Fibroblast of lung (primary cell): Measurements from ENCODE around the gene PRG3. TPM values are rescaled to one million over a fixed set of nuclear protein-coding genes. Genes with fewer than 3 reads are reported as not detected.

Experiments used
- DNase-seq, 2 donors: peaks; one replicate each; pipeline versions ENCODE4 v3.0.0 to v3.0.0-alpha.2; 2010; ENCODE audit warnings: low read depth in 2 of 2
- H2AFZ ChIP-seq: 2 replicates; pipeline ENCODE4 v1.5.1; 2012; ENCODE audit warnings: low read length, control low read depth, inconsistent platforms
- H3K27ac ChIP-seq: 2 replicates; pipeline ENCODE4 v1.5.1; 2011; ENCODE audit warnings: low read length, control low read depth; ENCODE audit not compliant: insufficient read depth
- H3K27me3 ChIP-seq: 2 replicates; pipeline ENCODE4 v1.5.1; 2011; ENCODE audit warnings: mild to moderate bottlenecking, low read length; ENCODE audit not compliant: control insufficient read depth, insufficient read depth
- H3K36me3 ChIP-seq: 2 replicates; pipeline ENCODE4 v1.5.1; 2011; ENCODE audit warnings: low read length; ENCODE audit not compliant: control insufficient read depth, insufficient read depth
- H3K4me1 ChIP-seq: 2 replicates; pipeline ENCODE4 v1.5.1; 2011; ENCODE audit warnings: low read length; ENCODE audit not compliant: control insufficient read depth, insufficient read depth; ENCODE audit errors: extremely low read depth
- H3K4me2 ChIP-seq: 2 replicates; pipeline ENCODE4 v1.5.1; 2011; ENCODE audit warnings: low read length, control low read depth; ENCODE audit not compliant: insufficient read depth; ENCODE audit errors: extremely low read depth
- H3K4me3 ChIP-seq, 4 experiments: fragments of 200-600 bp in 1 of 4; sonication (generic) in 1 of 4; replicated peaks in 1 of 4; 2 replicates each; pipeline ENCODE4 v1.5.1; 2011 to 2016; ENCODE audit warnings: low read length in 4 of 4, low read depth in 3 of 4, mild to moderate bottlenecking in 3 of 4, control low read depth in 2 of 4, inconsistent platforms in 1 of 4, mixed read lengths in 1 of 4; ENCODE audit not compliant: insufficient read depth in 1 of 4; ENCODE audit errors: control extremely low read depth in 1 of 4
- H3K79me2 ChIP-seq: 2 replicates; pipeline ENCODE4 v1.5.1; 2012; ENCODE audit warnings: mild to moderate bottlenecking, low read length, inconsistent platforms; ENCODE audit not compliant: control insufficient read depth, insufficient read depth
- H3K9ac ChIP-seq: 2 replicates; pipeline ENCODE4 v1.5.1; 2011; ENCODE audit warnings: mild to moderate bottlenecking, low read length, control low read depth; ENCODE audit not compliant: insufficient read depth
- H3K9me3 ChIP-seq: 2 replicates; pipeline ENCODE4 v1.5.1; 2012; ENCODE audit warnings: low read depth, low read length; ENCODE audit not compliant: control insufficient read depth, insufficient read depth
- H4K20me1 ChIP-seq: 2 replicates; pipeline ENCODE4 v1.5.1; 2011; ENCODE audit warnings: low read length; ENCODE audit not compliant: control insufficient read depth, insufficient read depth; ENCODE audit errors: extremely low read depth
- EZH2 ChIP-seq: IDR thresholded peaks from 2 replicates; pipeline ENCODE4 v1.5.1; 2012; ENCODE audit warnings: low read length, control low read depth, mild to moderate bottlenecking; ENCODE audit errors: missing control alignments
- polyA plus RNA-seq, 2 donors: library from polyadenylated mRNA; depleted of rRNA in 1 of 2; stranded (reverse) in 1 of 2; unstranded in 1 of 2; fragments of >200 nt; gene quantifications; 2 replicates each; pipeline ENCODE4 v1.2.1, GENCODE V29; 2011 to 2012; ENCODE audit warnings: missing spikeins in 1 of 2
- total RNA-seq: library from RNA; depleted of rRNA; stranded (reverse); fragments of >200 nt; gene quantifications from 2 replicates; pipeline ENCODE4 v1.2.1, GENCODE V29; 2014
- TF ChIP-seq, protein P1 (sequence below), 2 donors: IDR thresholded peaks in 1 of 2; conservative IDR thresholded peaks in 1 of 2; 1 replicate in 1 of 2; 2 replicates in 1 of 2; pipeline ENCODE4 v1.5.1; 2011 to 2012; ENCODE audit warnings: low read length in 2 of 2, control low read depth in 1 of 2, inconsistent platforms in 1 of 2, low read depth in 1 of 2, mild to moderate bottlenecking in 1 of 2

PRG3 gene
- total and polyA plus RNA-seq, 2 donors (not counting 1 experiment from before 2014, with no cell fraction given), result not detected

- no peak for DNase-seq
- H3K4me3 ChIP-seq, result no peak overlapping the region
- H3K9ac ChIP-seq, result no peak overlapping the region
- H3K9me3 ChIP-seq, result no peaks in the 10 kb centered on the region
- no peak overlapping the region for H3K27ac ChIP-seq
- H2AFZ ChIP-seq, result no peak overlapping the region
- TF ChIP-seq, protein P1, sequence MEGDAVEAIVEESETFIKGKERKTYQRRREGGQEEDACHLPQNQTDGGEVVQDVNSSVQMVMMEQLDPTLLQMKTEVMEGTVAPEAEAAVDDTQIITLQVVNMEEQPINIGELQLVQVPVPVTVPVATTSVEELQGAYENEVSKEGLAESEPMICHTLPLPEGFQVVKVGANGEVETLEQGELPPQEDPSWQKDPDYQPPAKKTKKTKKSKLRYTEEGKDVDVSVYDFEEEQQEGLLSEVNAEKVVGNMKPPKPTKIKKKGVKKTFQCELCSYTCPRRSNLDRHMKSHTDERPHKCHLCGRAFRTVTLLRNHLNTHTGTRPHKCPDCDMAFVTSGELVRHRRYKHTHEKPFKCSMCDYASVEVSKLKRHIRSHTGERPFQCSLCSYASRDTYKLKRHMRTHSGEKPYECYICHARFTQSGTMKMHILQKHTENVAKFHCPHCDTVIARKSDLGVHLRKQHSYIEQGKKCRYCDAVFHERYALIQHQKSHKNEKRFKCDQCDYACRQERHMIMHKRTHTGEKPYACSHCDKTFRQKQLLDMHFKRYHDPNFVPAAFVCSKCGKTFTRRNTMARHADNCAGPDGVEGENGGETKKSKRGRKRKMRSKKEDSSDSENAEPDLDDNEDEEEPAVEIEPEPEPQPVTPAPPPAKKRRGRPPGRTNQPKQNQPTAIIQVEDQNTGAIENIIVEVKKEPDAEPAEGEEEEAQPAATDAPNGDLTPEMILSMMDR (conservative IDR thresholded peaks at IDR 0.05 in 1 of 2, IDR thresholded peaks at IDR 0.05 in 1 of 2; ENCODE audit: low read depth in 1 of 2, low read length in 2 of 2), result no peak
- no peak for TF ChIP-seq EZH2
- H3K4me1 ChIP-seq, result no peaks in the 10 kb centered on the region
- H3K27me3 ChIP-seq, result peaks cover 15% of the 10 kb centered on the region
- H3K79me2 ChIP-seq, result no peaks in the 10 kb centered on the region
- H3K4me2 ChIP-seq, result no peak overlapping the region
- H3K36me3 ChIP-seq, result no peaks in the 10 kb centered on the region
- no peaks in the 10 kb centered on the region for H4K20me1 ChIP-seq
Observed at GRCh38 chr11:57360991-57361390, 20.0 kb downstream of the PRG3 start.

DNA sequence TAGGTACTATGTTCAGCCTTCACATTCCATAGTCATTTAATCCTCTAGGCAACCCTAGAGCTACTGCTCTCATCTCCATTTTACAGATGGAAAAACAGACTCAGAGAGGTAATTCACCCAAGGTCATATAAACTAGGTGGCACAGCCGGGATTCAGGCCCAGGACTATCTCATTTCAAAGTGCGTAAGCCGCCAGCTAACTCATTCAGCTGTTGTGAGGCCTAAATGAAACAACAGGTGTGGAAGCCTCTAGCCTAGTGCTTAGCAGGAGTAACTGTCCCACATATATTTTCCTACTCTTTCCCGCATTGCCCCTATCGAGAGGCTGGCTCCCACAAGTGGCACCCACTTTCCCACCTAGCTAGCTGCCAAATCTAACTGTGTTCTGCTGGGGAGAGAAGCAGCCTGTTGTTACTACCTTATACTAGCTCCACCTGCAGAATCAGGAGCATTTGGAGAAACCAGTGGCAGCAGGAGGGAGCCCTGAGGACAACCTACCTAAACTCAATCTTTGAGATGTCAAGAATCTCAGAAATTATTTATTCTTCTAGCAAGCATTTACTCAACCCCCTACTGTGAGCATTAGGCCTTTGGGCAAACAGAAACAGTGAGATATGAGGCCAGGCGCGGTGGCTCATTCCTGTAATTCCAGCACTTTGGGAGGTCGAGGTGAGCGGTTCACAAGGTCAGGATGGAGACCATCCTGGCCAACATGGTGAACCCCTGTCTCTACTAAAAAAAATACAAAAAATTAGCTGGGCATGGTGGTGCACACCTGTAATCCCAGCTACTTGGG, 20.9 kb downstream of the PRG3 start:
- Histone ChIP-seq H4K20me1 (no peaks in the 10 kb centered on the region), H3K9me3 (no peaks in the 10 kb centered on the region), H3K36me3 (no peaks in the 10 kb centered on the region), H3K4me3 (no peak overlapping the region), H3K27me3 (peaks cover 12% of the 10 kb centered on the region), H3K9ac (no peak overlapping the region), H3K4me1 (no peaks in the 10 kb centered on the region), H3K27ac (no peak overlapping the region), H2AFZ (no peak overlapping the region), H3K4me2 (no peak overlapping the region), H3K79me2 (no peaks in the 10 kb centered on the region)
- no peak for DNase-seq
- TF ChIP-seq, protein P1 (conservative IDR thresholded peaks at IDR 0.05 in 1 of 2, IDR thresholded peaks at IDR 0.05 in 1 of 2; ENCODE audit: low read depth in 1 of 2, low read length in 2 of 2), result no peak
- no peak for TF ChIP-seq EZH2

GRCh38 chr11:57359396-57359795, 21.6 kb downstream of the PRG3 start:
- H3K9ac ChIP-seq, result no peak overlapping the region

More at GRCh38 chr11:57359396-57359795, 21.6 kb downstream of the PRG3 start:
- no peak overlapping the region for H3K4me3 ChIP-seq
- H2AFZ ChIP-seq, result no peak overlapping the region
- H3K27ac ChIP-seq, result no peak overlapping the region
- no peak for DNase-seq
- H3K36me3 ChIP-seq, result no peaks in the 10 kb centered on the region
- H4K20me1 ChIP-seq, result no peaks in the 10 kb centered on the region
- no peaks in the 10 kb centered on the region for H3K9me3 ChIP-seq
- peaks cover 7% of the 10 kb centered on the region for H3K27me3 ChIP-seq
- no peak for TF ChIP-seq EZH2
- TF ChIP-seq, protein P1 (conservative IDR thresholded peaks at IDR 0.05 in 1 of 2, IDR thresholded peaks at IDR 0.05 in 1 of 2; ENCODE audit: low read depth in 1 of 2, low read length in 2 of 2), result no peak
- no peaks in the 10 kb centered on the region for H3K4me1 ChIP-seq
- H3K79me2 ChIP-seq, result no peaks in the 10 kb centered on the region
- no peak overlapping the region for H3K4me2 ChIP-seq
